ENCODE results near the gene ADAM12.

ADAM12 gene

DNA sequence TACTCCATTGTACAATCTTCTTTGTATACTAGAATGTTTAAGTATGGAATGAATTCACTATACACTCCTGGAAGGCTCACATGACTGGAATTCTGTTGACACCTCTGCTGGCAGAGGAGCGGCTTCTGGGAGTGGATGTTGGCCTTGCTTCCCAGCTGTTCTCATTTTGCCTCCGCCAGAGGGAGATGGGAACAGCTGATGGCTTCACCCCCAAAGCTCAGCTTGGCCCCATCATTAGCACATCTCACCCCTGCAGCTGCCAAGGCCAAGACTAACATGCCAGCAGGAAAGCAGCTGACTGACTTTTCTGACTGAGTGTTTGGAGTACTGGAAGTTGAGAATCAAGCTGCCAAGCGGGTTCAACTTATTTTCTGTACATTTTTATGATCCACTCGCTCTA, 15.1 kb downstream of the ADAM12 start:
- H3K4me2 ChIP-seq (ENCODE audit: low read length) = no peak overlapping the region
- no peaks in the 10 kb centered on the region for H3K27me3 ChIP-seq (ENCODE audit: insufficient read depth, low read length)
- WGBS (ENCODE audit: extremely low coverage, insufficient coverage, insufficient read length) = no CpG with 5 or more reads among the region's 4 CpGs
- H3K18ac ChIP-seq (ENCODE audit: low read length) = no peak overlapping the region
- H3K14ac ChIP-seq (ENCODE audit: low read length) = no peak overlapping the region
- no peaks in the 10 kb centered on the region for H3K4me1 ChIP-seq (ENCODE audit: control insufficient read depth in 1 of 2, insufficient read depth in 2 of 2, low read length in 2 of 2)
- no peaks in the 10 kb centered on the region for H3K79me1 ChIP-seq (ENCODE audit: low read length)
- no peak overlapping the region for H2AFZ ChIP-seq (ENCODE audit: insufficient read depth, low read length, poor library complexity)
- H2BK120ac ChIP-seq (ENCODE audit: insufficient read depth, low read length, poor library complexity) = no peak overlapping the region
- no peak overlapping the region for H2BK5ac ChIP-seq (ENCODE audit: low read depth, low read length, poor library complexity)
- H3K27ac ChIP-seq (ENCODE audit: low read depth, low read length) = no peak overlapping the region
- no peak overlapping the region for H3K23ac ChIP-seq (ENCODE audit: low read length)
- no peaks in the 10 kb centered on the region for H3K36me3 ChIP-seq (ENCODE audit: control insufficient read depth in 1 of 2, insufficient read depth in 2 of 2, low read length in 2 of 2)
- no peak overlapping the region for H4K12ac ChIP-seq (ENCODE audit: low read depth, low read length)
- H4K91ac ChIP-seq (ENCODE audit: low read depth, low read length) = no peak overlapping the region
- H2AK5ac ChIP-seq (ENCODE audit: low read length) = no peak overlapping the region
- H3K4me3 ChIP-seq (ENCODE audit: low read depth, low read length) = no peak overlapping the region
- peak in 1 of 2 donors; percentile 41 for DNase-seq
- H2BK12ac ChIP-seq (ENCODE audit: low read length) = no peak overlapping the region
- no peak overlapping the region for H3K4ac ChIP-seq (ENCODE audit: low read depth, low read length)
- H3K9ac ChIP-seq (ENCODE audit: low read length) = no peak overlapping the region
- H3K9me3 ChIP-seq (ENCODE audit: insufficient read depth, low read depth, low read length) = no peaks in the 10 kb centered on the region
- no peaks in the 10 kb centered on the region for H3K79me2 ChIP-seq (ENCODE audit: control insufficient read depth, insufficient read depth, low read length, poor library complexity)
- no peak overlapping the region for H4K8ac ChIP-seq (ENCODE audit: low read depth, low read length)

DNA sequence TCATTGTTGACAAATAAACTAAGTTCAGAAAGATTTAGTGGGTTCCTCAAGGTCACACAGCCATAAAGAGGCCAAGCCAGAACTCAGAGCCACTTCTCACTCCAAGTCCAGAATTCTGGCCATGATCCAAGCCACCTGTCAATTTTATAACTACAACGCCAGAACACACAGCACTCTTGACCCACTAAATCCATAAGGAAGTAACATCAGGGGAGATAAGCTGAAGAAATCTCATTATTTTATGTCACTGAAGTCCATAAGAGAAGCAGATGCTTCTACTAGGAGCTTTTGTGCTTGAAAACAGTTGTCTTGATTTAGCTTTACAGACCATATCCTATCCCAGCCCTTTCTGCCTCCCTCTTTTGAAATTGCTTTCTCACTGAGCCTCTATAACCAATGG, 15.9 kb downstream of the ADAM12 start:
- no peak overlapping the region for H2BK12ac ChIP-seq (ENCODE audit: low read length)
- no peak overlapping the region for H4K8ac ChIP-seq (ENCODE audit: low read depth, low read length)
- no peaks in the 10 kb centered on the region for H3K36me3 ChIP-seq (ENCODE audit: control insufficient read depth in 1 of 2, insufficient read depth in 2 of 2, low read length in 2 of 2)
- no peak overlapping the region for H2AFZ ChIP-seq (ENCODE audit: insufficient read depth, low read length, poor library complexity)
- no peak overlapping the region for H2BK5ac ChIP-seq (ENCODE audit: low read depth, low read length, poor library complexity)
- no peak overlapping the region for H3K4me3 ChIP-seq (ENCODE audit: low read depth, low read length)
- H4K91ac ChIP-seq (ENCODE audit: low read depth, low read length) = no peak overlapping the region
- H3K27ac ChIP-seq (ENCODE audit: low read depth, low read length) = no peak overlapping the region
- H2AK5ac ChIP-seq (ENCODE audit: low read length) = no peak overlapping the region
- no peak overlapping the region for H3K4me2 ChIP-seq (ENCODE audit: low read length)
- no peaks in the 10 kb centered on the region for H3K9me3 ChIP-seq (ENCODE audit: insufficient read depth, low read depth, low read length)
- no peak overlapping the region for H3K9ac ChIP-seq (ENCODE audit: low read length)
- H3K18ac ChIP-seq (ENCODE audit: low read length) = no peak overlapping the region
- H3K79me1 ChIP-seq (ENCODE audit: low read length) = no peaks in the 10 kb centered on the region
- no peak overlapping the region for H2BK120ac ChIP-seq (ENCODE audit: insufficient read depth, low read length, poor library complexity)
- H3K27me3 ChIP-seq (ENCODE audit: insufficient read depth, low read length) = no peaks in the 10 kb centered on the region
- no peak for DNase-seq
- H4K12ac ChIP-seq (ENCODE audit: low read depth, low read length) = no peak overlapping the region
- no peak overlapping the region for H3K23ac ChIP-seq (ENCODE audit: low read length)
- no peak overlapping the region for H3K4ac ChIP-seq (ENCODE audit: low read depth, low read length)
- no peaks in the 10 kb centered on the region for H3K79me2 ChIP-seq (ENCODE audit: control insufficient read depth, insufficient read depth, low read length, poor library complexity)
- WGBS (ENCODE audit: extremely low coverage, insufficient coverage, insufficient read length) = no CpG with 5 or more reads among the region's 1 CpG
- H3K14ac ChIP-seq (ENCODE audit: low read length) = no peak overlapping the region
- H3K4me1 ChIP-seq (ENCODE audit: control insufficient read depth in 1 of 2, insufficient read depth in 2 of 2, low read length in 2 of 2) = no peaks in the 10 kb centered on the region

DNA sequence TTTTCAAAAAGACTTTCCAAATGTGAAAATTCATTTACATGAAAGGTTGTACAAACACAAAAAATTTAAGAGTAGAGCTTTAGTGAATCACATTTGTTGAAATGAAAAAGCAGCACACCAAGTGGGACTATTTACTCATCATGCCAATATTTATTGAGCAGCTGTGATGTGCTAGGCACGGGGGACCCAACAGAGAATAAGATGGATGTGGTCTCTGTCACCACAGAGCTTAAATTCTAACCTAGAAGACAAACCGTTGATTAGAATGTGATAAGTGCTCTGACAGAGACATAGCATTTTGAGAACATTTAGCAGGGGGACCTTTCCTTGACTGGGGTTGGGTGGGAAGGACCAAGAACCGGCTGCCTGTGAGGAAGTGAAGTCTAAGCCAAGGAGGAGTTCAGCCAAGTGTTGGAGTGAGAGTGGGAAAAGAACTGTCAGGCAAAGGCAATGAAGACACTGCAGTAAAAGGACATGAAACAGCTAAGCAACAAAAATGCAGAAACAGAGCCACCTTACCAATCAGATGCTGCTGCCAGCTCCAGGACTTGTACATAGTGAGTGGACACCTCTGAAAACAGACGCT, 19.1 kb downstream of the ADAM12 start:
- Histone ChIP-seq H4K8ac (ENCODE audit: low read depth, low read length) (no peak overlapping the region), H3K4me1 (ENCODE audit: control insufficient read depth in 1 of 2, insufficient read depth in 2 of 2, low read length in 2 of 2) (no peaks in the 10 kb centered on the region), H3K18ac (ENCODE audit: low read length) (no peak overlapping the region), H2BK120ac (ENCODE audit: insufficient read depth, low read length, poor library complexity) (no peak overlapping the region), H2BK5ac (ENCODE audit: low read depth, low read length, poor library complexity) (no peak overlapping the region), H2BK12ac (ENCODE audit: low read length) (no peak overlapping the region), H3K4ac (ENCODE audit: low read depth, low read length) (no peak overlapping the region), H4K91ac (ENCODE audit: low read depth, low read length) (no peak overlapping the region), H3K14ac (ENCODE audit: low read length) (no peak overlapping the region), H2AK5ac (ENCODE audit: low read length) (no peak overlapping the region), H4K12ac (ENCODE audit: low read depth, low read length) (no peak overlapping the region), H3K23ac (ENCODE audit: low read length) (no peak overlapping the region), H3K9ac (ENCODE audit: low read length) (no peak overlapping the region), H3K4me3 (ENCODE audit: low read depth, low read length) (no peak overlapping the region), H3K27me3 (ENCODE audit: insufficient read depth, low read length) (no peaks in the 10 kb centered on the region), H3K9me3 (ENCODE audit: insufficient read depth, low read depth, low read length) (no peaks in the 10 kb centered on the region), H3K27ac (ENCODE audit: low read depth, low read length) (no peak overlapping the region), H3K36me3 (ENCODE audit: control insufficient read depth in 1 of 2, insufficient read depth in 2 of 2, low read length in 2 of 2) (no peaks in the 10 kb centered on the region), H3K79me1 (ENCODE audit: low read length) (no peaks in the 10 kb centered on the region), H3K79me2 (ENCODE audit: control insufficient read depth, insufficient read depth, low read length, poor library complexity) (no peaks in the 10 kb centered on the region), H3K4me2 (ENCODE audit: low read length) (no peak overlapping the region), H2AFZ (ENCODE audit: insufficient read depth, low read length, poor library complexity) (no peak overlapping the region)
- DNase-seq = peak in 1 of 2 donors; percentile 36
- no CpG with 5 or more reads among the region's 4 CpGs for WGBS (ENCODE audit: extremely low coverage, insufficient coverage, insufficient read length)

DNA sequence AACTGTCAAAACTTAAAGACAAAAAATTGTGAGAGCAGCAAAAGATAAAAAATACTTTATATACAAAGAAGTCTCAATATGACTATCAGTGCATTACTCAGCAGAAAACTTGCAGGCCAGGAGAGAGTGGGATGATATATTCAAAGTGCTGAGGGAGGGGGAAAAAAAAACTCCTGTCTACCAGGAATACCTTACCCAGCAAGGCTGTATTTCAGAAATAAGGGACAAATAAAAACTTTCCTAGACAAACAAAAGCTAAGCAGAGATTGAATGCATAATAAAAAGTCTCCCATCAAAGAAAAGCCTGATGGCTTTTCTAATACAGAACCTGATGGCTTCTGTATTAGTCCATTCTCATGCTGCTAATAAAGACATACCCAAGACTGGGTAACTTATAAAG, 31.1 kb downstream of the ADAM12 start:
- no peak overlapping the region for H3K23ac ChIP-seq (ENCODE audit: low read length)
- no peak overlapping the region for H4K91ac ChIP-seq (ENCODE audit: low read depth, low read length)
- H3K79me1 ChIP-seq (ENCODE audit: low read length) = no peaks in the 10 kb centered on the region
- H3K27ac ChIP-seq (ENCODE audit: low read depth, low read length) = no peak overlapping the region
- no peak overlapping the region for H3K4ac ChIP-seq (ENCODE audit: low read depth, low read length)
- DNase-seq = no peak
- no peaks in the 10 kb centered on the region for H3K4me1 ChIP-seq (ENCODE audit: control insufficient read depth in 1 of 2, insufficient read depth in 2 of 2, low read length in 2 of 2)
- H2AK5ac ChIP-seq (ENCODE audit: low read length) = no peak overlapping the region
- H4K12ac ChIP-seq (ENCODE audit: low read depth, low read length) = no peak overlapping the region
- no peak overlapping the region for H3K9ac ChIP-seq (ENCODE audit: low read length)
- H4K8ac ChIP-seq (ENCODE audit: low read depth, low read length) = no peak overlapping the region
- no peaks in the 10 kb centered on the region for H3K79me2 ChIP-seq (ENCODE audit: control insufficient read depth, insufficient read depth, low read length, poor library complexity)
- no peak overlapping the region for H3K18ac ChIP-seq (ENCODE audit: low read length)
- H2BK12ac ChIP-seq (ENCODE audit: low read length) = no peak overlapping the region
- no peaks in the 10 kb centered on the region for H3K36me3 ChIP-seq (ENCODE audit: control insufficient read depth in 1 of 2, insufficient read depth in 2 of 2, low read length in 2 of 2)
- H3K4me3 ChIP-seq (ENCODE audit: low read depth, low read length) = no peak overlapping the region
- H3K4me2 ChIP-seq (ENCODE audit: low read length) = no peak overlapping the region
- no peaks in the 10 kb centered on the region for H3K27me3 ChIP-seq (ENCODE audit: insufficient read depth, low read length)
- no peak overlapping the region for H2BK120ac ChIP-seq (ENCODE audit: insufficient read depth, low read length, poor library complexity)
- H2AFZ ChIP-seq (ENCODE audit: insufficient read depth, low read length, poor library complexity) = no peak overlapping the region
- no peak overlapping the region for H3K14ac ChIP-seq (ENCODE audit: low read length)
- peaks cover 6% of the 10 kb centered on the region for H3K9me3 ChIP-seq (ENCODE audit: insufficient read depth, low read depth, low read length)
- no peak overlapping the region for H2BK5ac ChIP-seq (ENCODE audit: low read depth, low read length, poor library complexity)

Data from trophoblast cell (in vitro differentiated cells and primary cell).